ENCODE results near the gene COL4A5. TPM values are rescaled to one million over a fixed set of nuclear protein-coding genes. Genes with fewer than 3 reads are reported as not detected.

The COL4A5 gene
- total and polyA plus RNA-seq, 2 of the 8 experiments (the other 6 are each of a cell fraction or from before 2014, with no cell fraction given) = 24.9 to 30.2 TPM

DNA sequence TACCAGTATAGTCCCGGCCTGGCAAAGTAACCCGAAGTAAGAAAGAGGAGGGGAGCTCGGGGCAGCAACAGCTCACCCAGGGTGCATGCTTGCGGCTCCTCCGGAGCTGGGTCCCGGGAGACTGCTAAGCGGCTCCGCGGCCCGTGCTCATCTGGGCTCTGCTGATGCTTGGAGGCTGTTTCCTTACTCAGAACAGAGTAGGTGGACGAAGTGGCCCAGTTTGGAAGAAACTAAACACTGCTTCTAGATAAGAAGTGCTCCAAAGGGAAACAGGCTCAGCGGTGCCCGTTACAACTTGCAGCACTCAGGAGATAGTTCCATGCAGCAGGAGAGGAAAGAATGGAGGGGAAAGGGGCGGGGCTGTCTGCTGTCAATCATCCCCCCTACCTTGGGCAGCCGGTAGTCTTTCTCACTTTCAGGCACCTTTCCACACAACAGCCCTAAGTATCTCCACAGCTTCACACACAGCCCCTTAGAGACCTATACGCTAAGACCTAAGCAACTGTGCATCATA is 1.5 kb upstream of the COL4A5 start, which contains the start of gene COL4A6:
TSS of gene COL4A6 (minus strand) at position 313 of the 514 bp plus-strand sequence. CDS start at position 87, 226 bp downstream.
- WGBS, 2 experiments (ENCODE audit: extremely low coverage in 1 of 2, insufficient coverage in 1 of 2, insufficient read length in 1 of 2, insufficient replicate concordance in 2 of 2, low coverage in 1 of 2, low lambda C conversion rate in 2 of 2, missing lambda C conversion rate in 1 of 2) = 4% methylated on average over 10 of the region's 16 CpGs; no CpG with 5 or more reads in 1 of the 2 experiments
- H4K91ac ChIP-seq (replicated peaks; ENCODE audit: insufficient read length, low read length) = no peak within 1 kb of the TSS
- POLR2A ChIA-PET (ENCODE audit: partially characterized antibody) = interaction anchor here (0.7 kb wide), 1 partner anchor 347 kb away, joined by 3 read pairs; no protein-coding TSS in a partner anchor
- H2AFZ ChIP-seq (ENCODE audit: low read length) = peak within 1 kb of the TSS; percentile 91
- FAIRE-seq = no peak
- peaks cover 0 to 28% of the 10 kb centered on the region in 2 experiments; a peak in 2 of 4 replicates for H3K79me2 ChIP-seq (ENCODE audit: control insufficient read depth in 1 of 2, insufficient read depth in 2 of 2, low read length in 2 of 2)
- CTCF ChIA-PET (ENCODE audit: partially characterized antibody) = no interaction called here
- no peak within 1 kb of the TSS; the same call in 1 of the 2 replicates for H3K18ac ChIP-seq (ENCODE audit: extremely low read depth, low read length)
- peak within 1 kb of the TSS in 3 of 4 experiments; percentile 27 to 50 (median 43); a peak in 3 of 7 replicates for H3K9ac ChIP-seq (replicated peaks in 1 of 4; ENCODE audit: extremely low read depth in 1 of 4, low read depth in 3 of 4, low read length in 3 of 4)
- peaks cover 0 to 6% (median 1%) of the 10 kb centered on the region in 4 experiments; a peak in 2 of 7 replicates for H3K4me1 ChIP-seq (replicated peaks in 1 of 4; ENCODE audit: control insufficient read depth in 3 of 4, insufficient read depth in 4 of 4, low read length in 3 of 4)
- no peaks in the 10 kb centered on the region for H3K27me3 ChIP-seq (replicated peaks in 1 of 4; ENCODE audit: control insufficient read depth in 3 of 4, extremely low read depth in 1 of 4, insufficient read depth in 3 of 4, low read length in 3 of 4)
- no peak within 1 kb of the TSS for H2BK5ac ChIP-seq (ENCODE audit: low read depth, low read length)
- H3K4me2 ChIP-seq (ENCODE audit: insufficient read depth in 1 of 2, low read depth in 2 of 2, low read length in 2 of 2) = peak within 1 kb of the TSS; percentile 84
- H3K23me2 ChIP-seq (ENCODE audit: low read depth, low read length) = peaks cover 4% of the 10 kb centered on the region; the same call in 1 of the 2 replicates
- no peak within 1 kb of the TSS for H3K4ac ChIP-seq (replicated peaks; ENCODE audit: insufficient read length, low read depth, low read length)
- H2BK12ac ChIP-seq (ENCODE audit: low read depth, low read length) = no peak within 1 kb of the TSS
- no peaks in the 10 kb centered on the region for H3K79me1 ChIP-seq (ENCODE audit: low read depth, low read length)
- H2BK120ac ChIP-seq (replicated peaks; ENCODE audit: low read depth, low read length) = no peak within 1 kb of the TSS
- no peaks in the 10 kb centered on the region for H4K20me1 ChIP-seq (replicated peaks in 1 of 2; ENCODE audit: control insufficient read depth in 1 of 2, insufficient read depth in 2 of 2, low read length in 2 of 2)
- H3K23ac ChIP-seq (ENCODE audit: insufficient read length) = no peak within 1 kb of the TSS
- H3K27ac ChIP-seq (ENCODE audit: low read depth, low read length) = no peak within 1 kb of the TSS
- H3K9me3 ChIP-seq (ENCODE audit: insufficient read depth in 2 of 2, low read depth in 1 of 2, low read length in 1 of 2) = no peaks in the 10 kb centered on the region
- H2AK5ac ChIP-seq (ENCODE audit: low read depth, low read length) = no peak within 1 kb of the TSS
- no peak within 1 kb of the TSS for H4K8ac ChIP-seq (ENCODE audit: extremely low read depth, insufficient read depth, low read length)
- 0 out of 2 replicates have a peak within 1 kb of the TSS, but pooled peaks have one; percentile 92 for H2BK15ac ChIP-seq (ENCODE audit: low read length)
- H3K56ac ChIP-seq (replicated peaks; ENCODE audit: insufficient read length, low read depth, low read length) = no peak within 1 kb of the TSS
- H4K5ac ChIP-seq (ENCODE audit: insufficient read length, low read depth, low read length) = no peak within 1 kb of the TSS
- H2BK20ac ChIP-seq (ENCODE audit: low read length) = no peak within 1 kb of the TSS
- H3K36me3 ChIP-seq (ENCODE audit: control insufficient read depth in 2 of 4, insufficient read depth in 4 of 4, low read length in 3 of 4) = no peaks in the 10 kb centered on the region; a peak in 1 of 8 replicates
- peak; percentile 9 to 77 for DNase-seq (ENCODE audit: low read depth in 1 of 2, low spot score in 2 of 2)
- peak within 1 kb of the TSS; percentile 74 to 87 (median 79) for H3K4me3 ChIP-seq (ENCODE audit: extremely low read depth in 1 of 4, insufficient read depth in 2 of 4, low read depth in 3 of 4, low read length in 4 of 4)
- H3K14ac ChIP-seq (ENCODE audit: insufficient read length) = no peak within 1 kb of the TSS
- TF ChIP-seq CBX8 (IDR thresholded peaks at IDR 0.05; ENCODE audit: borderline replicate concordance, low read depth, low read length) = no peak
- TF ChIP-seq EZH2 (IDR thresholded peaks at IDR 0.05; ENCODE audit: low read depth, low read length, severe bottlenecking) = no peak
- no peak for TF ChIP-seq POLR2AphosphoS5 (IDR thresholded peaks at IDR 0.05; ENCODE audit: low read depth, low read length)
- no peak for TF ChIP-seq CHD1 (IDR thresholded peaks at IDR 0.05; ENCODE audit: low read depth, low read length)
- TF ChIP-seq, protein P1, sequence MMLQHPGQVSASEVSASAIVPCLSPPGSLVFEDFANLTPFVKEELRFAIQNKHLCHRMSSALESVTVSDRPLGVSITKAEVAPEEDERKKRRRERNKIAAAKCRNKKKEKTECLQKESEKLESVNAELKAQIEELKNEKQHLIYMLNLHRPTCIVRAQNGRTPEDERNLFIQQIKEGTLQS (IDR thresholded peaks at IDR 0.05; ENCODE audit: insufficient read depth, low read depth, low read length) = no peak
- no peak for TF ChIP-seq NRF1 (IDR thresholded peaks at IDR 0.05; ENCODE audit: low read depth, low read length)
- no peak for TF ChIP-seq SIN3A (conservative IDR thresholded peaks at IDR 0.05 in 1 of 2, IDR thresholded peaks at IDR 0.05 in 1 of 2; ENCODE audit: low read depth in 1 of 2, low read length in 2 of 2)
- no peak for TF ChIP-seq CREB1 (IDR thresholded peaks at IDR 0.05)
- no peak for TF ChIP-seq YY1 (IDR thresholded peaks at IDR 0.05; ENCODE audit: low read depth, low read length)
- TF ChIP-seq SIX5 (IDR thresholded peaks at IDR 0.05; ENCODE audit: low read depth, low read length) = no peak
- no peak for TF ChIP-seq EP300 (IDR thresholded peaks at IDR 0.05; ENCODE audit: borderline replicate concordance in 1 of 2, low read depth in 2 of 2, low read length in 2 of 2)
- no peak for TF ChIP-seq RNF2 (IDR thresholded peaks at IDR 0.05; ENCODE audit: borderline replicate concordance, low read depth, low read length, missing control alignments, poor library complexity, severe bottlenecking)

Data from H1 (cell line).